Stimulated activated CD8-positive, alpha-beta memory T cell treated with anti-CD3 and anti-CD28 coated beads, Interleukin-4, amount 100 ng/mL, for 48 hours (primary cell): ENCODE data around the gene PUS10.
"Not testable (repeated sequence)": the region's sequence is repeated elsewhere in the genome, so short reads cannot be mapped to it uniquely, and the experiment has no call there.

Experiments used
- DNase-seq: peaks from one replicate; pipeline ENCODE4 v3.0.0-alpha.2; 2020

The PUS10 gene, protein sequence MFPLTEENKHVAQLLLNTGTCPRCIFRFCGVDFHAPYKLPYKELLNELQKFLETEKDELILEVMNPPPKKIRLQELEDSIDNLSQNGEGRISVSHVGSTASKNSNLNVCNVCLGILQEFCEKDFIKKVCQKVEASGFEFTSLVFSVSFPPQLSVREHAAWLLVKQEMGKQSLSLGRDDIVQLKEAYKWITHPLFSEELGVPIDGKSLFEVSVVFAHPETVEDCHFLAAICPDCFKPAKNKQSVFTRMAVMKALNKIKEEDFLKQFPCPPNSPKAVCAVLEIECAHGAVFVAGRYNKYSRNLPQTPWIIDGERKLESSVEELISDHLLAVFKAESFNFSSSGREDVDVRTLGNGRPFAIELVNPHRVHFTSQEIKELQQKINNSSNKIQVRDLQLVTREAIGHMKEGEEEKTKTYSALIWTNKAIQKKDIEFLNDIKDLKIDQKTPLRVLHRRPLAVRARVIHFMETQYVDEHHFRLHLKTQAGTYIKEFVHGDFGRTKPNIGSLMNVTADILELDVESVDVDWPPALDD

DNA sequence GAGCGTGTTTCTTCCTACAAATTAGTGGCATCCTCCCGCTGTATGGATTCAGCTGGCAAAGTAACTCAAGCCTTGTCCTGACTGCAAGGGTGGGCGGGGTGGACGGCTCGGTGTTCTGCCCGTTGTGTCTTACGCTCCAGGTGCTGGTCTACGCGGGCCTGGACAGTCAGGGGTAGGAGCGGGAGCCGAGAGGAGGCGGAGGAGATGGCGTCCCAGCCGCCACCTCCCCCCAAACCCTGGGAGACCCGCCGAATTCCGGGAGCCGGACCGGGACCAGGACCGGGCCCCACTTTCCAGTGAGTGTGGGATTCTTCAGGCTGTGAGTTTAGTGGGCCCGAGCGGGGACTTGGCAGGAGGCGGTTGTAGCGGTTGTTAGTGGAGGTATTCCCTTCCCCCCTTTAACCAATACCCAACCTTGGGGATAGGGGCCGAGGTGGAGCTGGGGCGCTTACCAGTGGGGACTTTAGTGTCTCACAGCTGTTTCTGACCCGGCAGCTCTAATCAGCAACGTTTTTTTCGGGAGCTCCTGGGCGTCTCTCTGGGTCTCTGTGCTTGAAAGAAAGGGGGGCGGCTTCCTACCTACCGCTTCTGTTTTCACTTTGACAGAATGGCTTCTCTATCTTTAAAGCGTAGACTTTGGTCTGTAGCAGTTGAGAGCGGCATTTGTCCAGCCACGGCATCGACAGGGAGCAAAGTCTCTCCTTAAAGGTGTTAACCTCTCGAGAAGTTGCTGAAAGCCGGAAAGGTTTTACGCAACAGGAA lies at the start of gene PUS10, which contains the start of gene PEX13:
Gene PUS10 (minus strand): TSS at position 700 of the 762 bp plus-strand sequence. CDS start 6,365 bp downstream, outside the sequence.
Gene PEX13 (plus strand): TSS at position 165 of the 762 bp plus-strand sequence. CDS start 40 bp downstream, at position 205.
- DNase-seq = peak; percentile 81

DNA sequence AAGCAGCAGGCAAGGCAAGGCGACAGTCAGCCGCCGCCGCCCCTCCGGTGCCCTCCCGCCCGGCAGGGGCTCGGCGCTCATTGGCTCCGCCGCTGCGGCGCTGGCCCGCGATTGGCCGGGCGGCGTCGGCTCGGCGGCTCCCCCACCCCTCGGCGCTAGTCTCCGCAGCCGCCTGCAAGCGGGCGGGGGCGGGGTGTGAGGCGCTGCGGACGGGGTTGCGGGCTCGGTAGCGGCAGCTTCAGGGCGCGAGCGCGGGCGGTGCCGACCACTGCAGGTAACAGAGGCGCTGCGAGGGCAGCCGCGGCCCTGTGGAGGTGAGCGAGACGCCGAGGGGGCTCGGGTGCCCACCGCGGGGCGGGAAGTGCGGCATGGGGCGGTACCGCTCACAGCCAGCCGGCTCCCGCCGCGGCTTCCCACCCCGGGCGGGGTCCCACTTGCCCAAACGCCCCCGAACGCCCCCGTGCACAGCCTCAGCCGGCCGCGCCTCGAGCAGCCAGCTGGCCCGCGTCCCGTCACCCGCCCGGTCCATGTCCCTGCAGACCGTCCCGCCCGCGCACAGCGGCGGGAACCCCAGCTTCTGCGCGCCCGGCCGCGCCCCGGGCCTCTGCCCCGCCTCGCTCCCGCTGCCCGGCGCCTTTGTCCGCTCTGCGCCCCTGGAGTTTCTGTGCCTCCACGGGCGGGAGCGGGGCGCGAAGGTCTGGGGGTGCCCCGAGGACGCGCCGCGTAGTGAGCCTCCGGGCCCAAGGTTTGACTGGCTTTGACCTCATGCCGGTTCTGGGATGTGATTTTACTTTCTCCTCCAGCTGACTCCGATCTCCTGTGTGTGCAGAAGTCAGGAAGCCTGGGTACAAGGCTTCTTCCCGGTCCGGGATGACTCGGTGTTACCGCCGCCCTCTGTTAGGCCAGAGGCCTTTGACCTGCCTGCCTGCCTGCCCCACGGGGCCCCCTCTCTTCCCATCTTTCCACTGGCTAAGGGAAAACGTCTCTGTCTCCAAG lies 48.0 kb upstream of the PUS10 start, which contains the start of gene SANBR:
Gene SANBR (plus strand): TSS at position 158 of the 996 bp plus-strand sequence. CDS start 4,480 bp downstream, outside the sequence.
- peak; percentile 84 for DNase-seq

DNA sequence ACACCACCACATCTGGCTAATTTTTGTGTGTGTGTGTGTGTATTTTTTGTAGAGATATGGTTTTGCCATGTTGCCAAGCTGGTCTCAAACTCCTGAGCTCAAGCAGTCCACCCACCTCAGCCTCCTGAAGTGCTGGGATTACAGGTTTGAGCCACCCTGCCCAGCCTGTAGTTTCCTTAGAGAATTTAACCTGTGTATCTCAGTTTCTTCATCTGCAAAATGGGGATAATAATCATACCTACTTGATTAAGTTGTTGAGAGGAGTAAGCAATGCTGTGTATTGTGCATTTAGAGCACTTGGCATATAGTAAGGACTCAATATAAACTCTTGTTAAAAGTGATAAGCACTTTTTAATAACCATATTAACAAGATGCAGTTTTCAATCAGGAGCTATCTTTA lies 41.3 kb upstream of the PUS10 start:
- DNase-seq = no peak

DNA sequence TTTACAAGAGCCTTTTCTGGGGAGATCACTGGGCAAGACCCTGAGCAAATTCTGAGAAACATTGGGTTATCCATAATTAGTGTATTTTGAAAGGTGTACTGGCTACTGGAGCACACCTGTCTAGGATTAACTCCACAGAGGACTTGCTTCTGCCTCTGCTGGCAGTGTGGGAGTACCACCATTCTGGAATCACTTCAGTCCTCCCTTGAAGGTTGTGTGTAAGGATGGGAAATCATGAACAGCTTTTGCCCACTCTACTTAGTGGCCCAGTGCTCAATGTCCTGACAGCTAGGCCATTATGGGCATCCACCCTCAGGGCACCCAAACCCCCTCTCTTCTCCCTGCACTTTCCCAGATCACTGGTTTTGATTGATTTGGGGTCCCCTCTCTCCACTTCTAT lies 39.5 kb upstream of the PUS10 start:
- DNase-seq = no peak

DNA sequence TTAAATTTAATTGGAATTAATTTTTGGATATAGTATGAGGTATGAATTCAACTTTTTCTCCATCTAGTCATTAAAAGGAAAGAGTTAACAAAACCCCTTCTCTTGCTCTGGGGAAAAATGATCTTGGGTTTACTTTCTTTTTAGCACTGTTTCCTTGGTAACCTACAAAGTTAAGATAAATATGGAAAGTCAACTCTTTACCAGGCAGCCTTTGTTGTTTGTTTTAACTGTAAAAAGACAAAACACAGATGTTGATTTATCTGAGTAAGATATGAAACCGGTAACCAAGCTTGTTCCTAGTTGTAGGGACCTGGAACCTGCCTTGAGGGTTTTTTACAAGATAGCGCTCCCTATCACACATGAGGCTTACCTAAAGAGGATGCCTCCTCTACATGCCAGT lies 37.5 kb upstream of the PUS10 start:
- DNase-seq = no peak

DNA sequence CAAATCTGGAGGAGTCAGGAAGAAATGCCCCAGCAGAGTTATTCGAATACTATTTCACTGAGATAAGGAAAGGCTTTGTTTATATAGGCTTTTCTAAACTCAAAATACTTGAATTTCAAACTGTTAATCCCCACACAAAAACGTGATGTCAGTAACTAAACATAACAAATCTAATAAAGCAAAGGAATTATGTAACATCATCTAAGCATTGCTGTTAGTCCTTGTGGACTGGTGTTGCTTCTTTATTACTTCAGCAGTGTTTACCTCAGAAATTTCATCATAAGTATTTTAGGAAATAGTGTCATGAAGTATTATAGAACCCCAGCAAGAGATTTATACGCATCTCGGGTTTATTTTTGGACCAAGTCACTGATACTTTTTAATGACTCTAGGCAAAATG lies 27.9 kb upstream of the PUS10 start:
- DNase-seq = no peak

DNA sequence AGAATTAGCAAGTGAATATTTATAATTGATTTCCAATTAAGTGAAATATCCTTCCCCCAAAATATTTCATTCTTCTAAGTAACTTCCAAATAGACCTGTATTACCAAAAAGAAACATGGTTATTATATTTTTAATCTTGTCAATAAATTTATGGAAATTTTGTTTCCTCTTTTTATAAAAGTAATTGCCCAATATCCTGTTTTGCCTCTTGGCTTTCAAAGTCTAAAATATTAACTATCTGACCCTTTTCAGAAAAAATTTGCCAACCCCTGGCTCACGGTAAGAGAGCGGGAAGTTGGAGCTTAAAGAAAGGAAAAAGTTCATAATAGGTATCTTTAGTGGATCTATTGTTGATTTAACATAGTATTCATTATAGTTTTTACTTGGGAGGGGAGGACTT lies 27.2 kb upstream of the PUS10 start:
- DNase-seq = no peak

DNA sequence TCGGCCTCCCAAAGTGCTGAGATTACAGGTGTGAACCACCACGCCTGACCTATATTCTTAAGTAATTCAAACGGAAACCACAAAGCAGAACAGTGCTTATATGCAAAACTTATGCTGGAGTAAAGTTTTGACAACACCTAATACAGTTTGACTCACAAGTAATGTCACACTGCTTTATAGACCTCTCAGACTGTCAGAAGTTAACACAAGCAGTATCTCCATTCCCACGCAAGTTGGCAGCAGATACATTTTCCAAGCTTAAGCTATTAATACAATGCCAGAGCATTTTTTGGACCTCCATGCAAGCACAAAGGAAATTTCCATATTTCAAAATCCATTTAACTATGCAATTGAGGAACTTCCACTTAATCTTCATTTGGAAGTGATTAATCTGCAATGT lies 26.6 kb upstream of the PUS10 start:
- no peak for DNase-seq

DNA sequence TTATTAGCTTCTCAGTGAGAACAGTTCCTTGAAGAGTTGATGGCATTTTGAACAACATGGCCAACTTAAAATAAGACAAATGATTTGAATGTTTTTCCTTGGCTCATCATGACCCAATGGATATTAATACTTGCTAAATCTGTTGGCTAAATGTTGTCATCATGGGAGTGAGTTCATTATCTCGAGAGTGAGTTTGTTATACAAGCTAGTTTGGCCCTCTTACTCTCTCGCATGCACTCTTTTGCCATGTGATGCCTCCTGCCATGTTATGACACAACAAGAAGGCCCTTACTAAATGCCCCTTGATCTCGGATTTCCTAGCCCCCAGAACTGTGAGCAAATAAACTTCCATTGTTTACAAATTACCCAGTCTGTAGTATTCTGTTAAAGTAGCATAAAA lies 24.8 kb upstream of the PUS10 start:
- no peak for DNase-seq

DNA sequence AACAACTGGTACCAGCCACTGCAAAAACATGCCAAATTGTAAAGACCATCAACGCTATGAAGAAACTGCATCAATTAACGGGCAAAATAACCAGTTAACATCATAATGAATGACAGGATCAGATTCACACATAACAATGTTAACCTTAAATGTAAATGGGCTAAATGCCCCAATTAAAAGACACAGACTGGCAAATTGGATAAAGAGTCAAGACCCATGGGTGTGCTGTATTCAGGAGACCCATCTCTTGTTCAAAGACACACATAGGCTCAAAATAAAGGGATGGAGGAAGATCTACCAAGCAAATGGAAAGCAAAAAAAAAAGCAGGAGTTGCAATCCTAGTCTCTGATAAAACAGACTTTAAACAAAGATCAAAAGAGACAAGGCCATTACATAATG lies 18.6 kb upstream of the PUS10 start:
- not testable (repeated sequence) for DNase-seq

DNA sequence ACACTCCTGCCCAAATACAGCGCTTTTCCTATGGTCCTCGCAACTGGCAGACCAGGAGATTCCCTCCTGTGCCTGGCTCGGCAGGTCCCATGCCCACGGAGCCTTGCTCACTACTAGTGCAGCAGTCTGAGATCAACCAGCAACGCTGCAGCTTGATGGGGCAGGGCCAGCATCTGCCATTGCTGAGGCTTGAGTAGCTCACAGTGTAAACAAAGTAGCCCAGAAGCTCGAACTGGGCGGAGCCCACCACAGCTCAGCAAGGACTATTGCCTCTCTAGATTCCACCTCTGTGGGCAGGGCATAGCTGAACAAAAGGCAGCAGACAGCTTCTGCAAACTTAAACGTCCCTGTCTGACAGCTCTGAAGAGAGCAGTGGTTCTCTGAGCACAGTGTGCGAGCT lies 16.5 kb upstream of the PUS10 start:
- DNase-seq = not testable (repeated sequence)

DNA sequence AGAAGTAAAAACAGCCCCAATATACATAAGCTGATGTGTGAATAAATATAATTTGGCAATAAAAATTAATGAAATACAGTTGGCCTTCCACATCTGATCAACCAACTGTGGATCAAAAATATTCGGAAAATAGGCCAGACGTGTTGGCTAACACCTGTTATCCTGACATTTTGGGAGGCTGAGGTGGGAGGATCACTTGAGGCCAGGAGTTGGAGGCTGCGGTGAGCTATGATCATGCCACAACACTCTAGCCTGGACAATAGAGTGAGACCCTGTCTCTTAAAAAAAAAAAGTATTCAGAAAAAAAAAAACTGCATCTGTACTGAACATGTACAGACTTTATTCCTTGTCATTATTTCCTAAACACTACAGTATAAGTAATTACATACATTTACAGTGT lies 11.5 kb upstream of the PUS10 start:
- DNase-seq = no peak

DNA sequence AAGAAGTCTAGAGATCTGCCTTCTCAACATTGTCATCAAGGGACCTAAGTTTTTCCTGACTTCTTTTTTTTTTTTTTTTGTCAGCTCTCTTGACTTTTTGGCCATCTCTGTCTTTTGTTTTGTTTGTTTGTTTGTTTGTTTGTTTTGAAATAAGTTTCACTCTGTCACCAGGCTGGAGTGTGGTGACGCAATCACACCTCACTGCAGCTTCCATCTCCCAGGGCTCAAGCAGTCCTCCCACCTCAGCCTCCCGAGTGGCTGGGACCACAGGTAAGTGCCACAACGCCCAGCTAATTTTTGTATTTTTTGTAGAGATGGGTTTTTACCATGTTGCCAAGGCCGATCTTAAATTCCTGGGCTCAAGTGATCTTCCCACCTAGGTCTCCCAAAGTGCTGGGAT lies 5.6 kb upstream of the PUS10 start:
- no peak for DNase-seq

DNA sequence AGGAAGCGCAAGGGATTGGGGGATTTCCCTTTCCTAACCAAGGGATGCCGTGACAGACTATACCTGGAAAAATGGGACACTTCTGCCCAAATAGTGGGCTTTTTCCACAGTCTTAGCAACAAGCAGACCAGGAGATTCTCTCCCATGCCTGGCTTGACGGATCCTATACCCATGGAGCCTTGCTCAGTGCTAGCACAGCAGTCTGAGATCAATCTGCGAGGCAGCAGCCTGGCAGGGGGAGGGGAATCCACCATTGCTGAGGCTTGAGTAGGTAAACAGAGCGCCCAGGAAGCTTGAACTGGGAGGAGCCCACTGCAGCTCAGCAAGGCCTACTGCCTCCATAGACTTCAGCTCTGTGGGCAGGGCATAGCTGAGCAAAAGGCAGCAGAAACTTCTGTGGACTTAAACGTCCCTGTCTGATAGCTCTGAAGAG lies 3.2 kb upstream of the PUS10 start:
- DNase-seq = no peak

DNA sequence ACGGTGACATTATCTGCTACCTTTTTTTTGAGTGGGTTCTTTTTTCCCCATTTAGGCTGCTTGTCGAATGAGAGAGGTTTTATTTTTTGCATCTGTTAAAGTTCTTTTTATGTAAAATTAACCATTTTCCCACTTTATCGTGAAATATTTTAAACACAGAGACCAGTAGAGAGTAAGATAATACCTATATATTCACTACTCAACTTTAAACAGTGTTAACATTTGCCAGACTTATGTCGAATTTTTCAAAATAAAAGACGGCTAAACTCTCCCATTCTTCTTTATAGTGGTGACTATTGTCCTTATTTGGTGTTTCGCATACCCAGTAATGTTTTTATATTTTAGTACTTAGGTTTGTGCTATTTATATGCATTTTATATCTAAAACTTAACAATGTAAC lies 743 bp upstream of the PUS10 start:
- DNase-seq = no peak

DNA sequence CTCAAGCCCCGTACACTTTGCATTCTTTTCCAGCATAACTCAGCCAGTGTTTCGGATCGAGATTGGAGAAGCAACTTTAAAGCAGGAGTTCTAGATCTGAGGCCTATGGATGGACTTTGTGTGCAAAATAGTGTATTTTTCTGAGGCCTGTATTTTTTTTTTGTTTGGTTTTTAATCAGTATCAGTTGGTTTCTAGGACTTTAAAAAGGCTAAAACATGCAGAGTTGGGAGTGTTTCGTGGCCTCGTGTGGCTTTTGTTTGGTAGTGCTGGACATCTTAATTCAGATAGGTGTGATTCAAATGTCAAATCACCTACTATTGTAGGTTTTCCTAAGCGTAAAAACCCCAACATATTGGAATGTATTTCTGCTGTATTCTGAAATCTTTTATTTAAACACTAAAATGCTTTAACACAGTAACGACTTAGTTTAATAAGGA lies 282 bp upstream of the PUS10 start:
- no peak for DNase-seq

DNA sequence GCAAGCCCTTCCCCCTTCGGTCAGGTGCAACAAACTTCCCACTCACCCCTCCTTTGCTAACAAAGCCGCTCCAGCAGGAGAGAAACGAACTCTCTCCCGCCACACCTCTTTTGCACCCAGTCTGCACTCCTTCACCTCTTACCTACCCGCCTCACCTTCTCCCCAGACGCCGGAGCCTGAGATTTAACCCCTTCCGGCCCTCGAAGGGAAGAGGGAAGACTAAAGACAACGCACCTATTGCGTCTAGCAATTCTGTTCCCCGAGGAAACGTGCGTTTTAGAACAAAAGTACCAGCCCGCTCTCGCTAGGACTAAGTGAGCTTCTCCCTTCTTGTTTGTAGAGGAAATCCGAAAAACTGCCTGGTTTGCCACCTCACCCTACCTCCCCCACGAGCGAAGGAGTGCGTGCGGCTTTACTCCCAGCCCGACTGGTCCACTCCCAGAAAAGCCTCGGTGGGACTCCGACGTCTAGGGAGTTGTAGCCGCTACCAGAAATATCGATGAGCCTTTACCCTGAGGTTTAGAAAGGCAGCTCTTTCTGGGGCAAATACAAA lies 976 bp downstream of the PUS10 start:
- peak; percentile 81 for DNase-seq

DNA sequence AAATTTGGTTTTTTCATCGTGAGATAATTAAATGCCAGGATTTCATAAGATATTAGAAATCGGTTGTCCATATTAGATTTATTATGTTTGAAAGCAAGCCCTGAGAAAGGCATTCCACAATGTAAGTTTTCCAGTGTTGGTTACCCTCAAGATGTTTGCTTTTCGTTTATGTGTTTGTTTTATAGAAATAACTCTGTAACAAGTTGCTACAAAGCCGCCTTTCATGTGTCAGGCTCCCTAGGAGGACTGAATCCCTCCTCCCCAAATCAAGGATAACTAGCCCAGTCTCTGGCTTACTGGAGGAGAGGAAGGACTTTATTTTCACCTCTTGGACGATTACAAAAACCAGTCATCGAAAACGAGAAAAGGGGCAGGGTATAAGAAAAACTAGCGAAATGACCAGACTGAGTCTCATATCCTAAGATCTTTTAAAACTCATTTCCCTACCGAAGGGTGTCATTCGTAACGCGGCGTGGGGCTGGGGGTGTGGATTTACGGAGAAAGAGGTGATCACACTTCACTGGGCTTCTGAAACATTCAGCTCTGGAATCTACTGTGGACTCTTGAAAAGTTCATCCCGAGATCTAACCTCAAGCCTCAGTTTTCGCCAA lies 1.6 kb downstream of the PUS10 start:
- DNase-seq = peak; percentile 71

DNA sequence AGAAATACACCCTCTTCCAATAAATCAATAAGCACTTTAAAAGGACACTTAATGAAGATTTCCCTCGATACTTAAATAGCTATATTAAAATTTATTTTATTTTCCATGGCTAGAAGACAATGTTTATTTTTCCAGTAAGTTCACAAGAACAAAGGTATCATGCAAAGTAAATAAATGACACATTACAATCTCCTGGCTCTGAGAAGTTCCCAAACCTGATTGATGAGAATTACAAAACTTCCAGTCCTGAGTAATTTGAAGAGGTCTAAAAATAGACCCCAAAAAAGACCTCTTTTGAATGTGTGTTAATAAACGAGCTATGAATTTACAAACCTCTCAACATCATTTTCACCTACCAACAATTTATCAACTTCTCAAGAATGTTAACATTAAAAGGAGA lies 2.1 kb downstream of the PUS10 start:
- DNase-seq = no peak

DNA sequence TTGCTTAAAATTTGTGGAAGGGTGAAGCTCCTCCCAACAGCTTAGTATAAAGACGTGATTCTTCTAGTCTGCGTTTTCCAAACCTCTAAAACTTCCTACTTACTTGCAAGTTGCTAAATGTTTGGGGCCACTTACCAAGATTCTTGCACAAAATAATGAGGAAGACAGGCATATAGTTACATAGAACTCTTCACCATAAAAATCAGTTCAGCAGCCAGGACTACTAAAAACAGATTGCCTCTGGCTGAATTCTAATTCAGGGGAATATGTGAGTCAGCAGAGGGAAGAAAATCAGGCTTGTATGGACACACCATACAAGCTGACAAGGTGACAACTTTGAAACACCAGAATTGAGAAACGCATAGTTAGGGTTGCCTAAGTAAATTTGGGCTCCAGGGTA lies 3.3 kb downstream of the PUS10 start:
- no peak for DNase-seq

DNA sequence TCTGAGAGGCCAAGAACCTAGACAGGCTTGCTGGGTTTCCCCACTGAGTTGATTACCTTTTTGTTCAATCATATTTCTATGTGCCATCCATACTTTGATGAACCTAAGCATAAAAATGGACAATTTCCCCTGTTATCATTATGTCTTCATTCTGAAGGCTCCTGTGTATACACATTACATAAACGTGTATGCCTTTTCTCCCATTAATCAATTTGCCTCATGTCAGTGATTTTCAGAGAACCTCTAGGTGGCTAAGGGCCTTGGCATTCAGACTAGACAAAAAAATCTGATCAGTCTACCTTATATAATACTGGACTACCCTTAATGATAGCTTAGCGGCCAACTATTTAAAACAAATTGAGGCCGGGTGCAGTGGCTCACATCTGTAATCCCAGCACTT lies 4.7 kb downstream of the PUS10 start:
- DNase-seq = no peak

DNA sequence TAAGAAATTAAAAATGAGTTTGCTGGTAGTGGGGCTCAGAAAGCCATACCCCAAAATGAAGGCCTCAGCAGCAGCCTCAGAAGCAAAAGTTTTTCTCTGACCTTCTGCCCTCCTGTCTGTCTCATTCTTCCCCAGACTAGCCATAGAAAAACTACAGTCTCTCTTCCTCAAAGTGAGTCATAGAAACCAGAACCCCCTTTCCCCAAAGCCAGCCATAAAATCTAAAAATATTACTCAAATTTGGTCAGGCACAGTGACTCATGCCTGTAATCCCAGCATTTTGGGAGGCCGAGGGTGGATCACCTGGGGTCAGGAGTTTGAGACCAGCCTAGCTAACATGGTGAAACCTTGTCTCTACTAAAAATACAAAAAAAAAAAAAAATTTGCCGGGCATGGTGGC lies 5.8 kb downstream of the PUS10 start:
- peak; percentile 44 for DNase-seq
